ENCODE results near the gene MUC16.
A peak's percentile ranks its signal among the peaks of the same experiment; 100 is the strongest.
"Not testable (repeated sequence)": the region's sequence is repeated elsewhere in the genome, so short reads cannot be mapped to it uniquely, and the experiment has no call there.

Gene MUC16

DNA sequence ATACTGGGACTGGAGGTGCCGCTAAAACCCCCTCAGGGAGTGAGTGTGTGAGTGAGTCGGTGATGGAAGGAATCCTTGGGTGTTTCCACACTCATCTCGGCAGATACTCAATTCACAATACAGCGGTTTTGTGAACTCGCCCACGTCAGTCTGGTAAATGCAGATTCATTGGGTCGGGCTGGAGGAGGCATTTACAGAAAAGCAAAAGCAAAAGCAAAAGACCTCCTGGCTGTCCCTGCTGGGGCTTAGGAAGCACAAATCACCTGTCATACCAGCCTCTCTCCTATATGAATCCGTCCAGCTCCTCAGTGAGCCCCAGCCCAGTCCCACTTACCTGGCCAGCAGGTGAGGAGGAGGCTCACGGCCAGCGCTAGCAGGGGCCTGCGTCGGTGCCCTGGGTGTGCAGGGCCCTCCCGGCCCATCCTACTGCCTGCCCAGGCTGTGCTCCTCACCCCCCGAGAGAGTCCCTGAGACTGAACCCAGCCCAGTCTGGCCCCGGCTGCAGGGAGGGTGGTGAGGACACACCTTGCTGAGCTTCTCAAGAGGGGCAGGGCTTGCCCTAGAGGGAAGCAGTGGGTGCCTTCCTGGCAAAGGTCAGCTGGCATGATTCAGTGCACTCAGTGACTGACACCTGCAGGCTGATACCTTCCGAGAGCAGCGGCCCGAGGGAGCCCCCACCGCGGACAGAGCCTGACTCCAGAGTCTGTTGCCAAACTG is at the start of gene MUC16:
TSS of gene MUC16 (minus strand) at position 475 of the 717 bp plus-strand sequence.
- DNase-seq (ENCODE audit: low read depth, low spot score): no peak

DNA sequence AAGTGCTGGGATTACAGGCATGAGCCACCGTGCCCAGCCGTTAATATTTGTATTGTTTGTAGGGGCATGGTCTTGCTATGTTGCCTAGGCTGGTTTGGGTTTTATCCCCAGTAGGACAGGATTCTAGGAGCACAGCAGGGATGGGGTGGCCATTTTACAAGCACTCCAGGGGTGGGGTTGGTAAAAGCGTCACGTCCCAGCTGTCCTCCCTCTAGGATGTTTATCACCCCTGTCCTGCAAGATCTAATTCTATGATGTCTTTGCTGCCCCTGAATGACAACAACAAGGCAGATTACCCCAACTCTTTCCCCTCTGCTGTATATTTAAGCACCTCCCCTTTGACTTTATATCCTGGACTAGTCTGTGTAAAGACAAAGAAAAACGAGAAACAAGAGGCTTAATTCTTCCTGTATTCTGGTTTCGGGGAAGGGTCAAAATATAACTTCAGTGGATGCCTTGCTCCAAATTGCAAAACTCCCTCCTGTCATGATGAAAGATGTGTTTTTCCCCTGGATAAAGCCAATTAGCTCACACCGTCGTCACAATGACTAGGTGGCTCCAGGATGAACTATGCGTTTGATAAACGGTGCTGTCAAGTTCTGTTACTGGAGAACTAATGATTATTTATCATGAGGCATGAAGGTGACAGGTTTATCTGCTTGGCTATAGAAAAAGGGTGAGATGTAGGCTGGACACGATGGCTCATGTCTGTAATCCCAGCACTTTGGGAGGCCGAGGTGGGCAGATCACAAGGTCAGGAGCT is 48.9 kb upstream of the MUC16 start:
- no peak for DNase-seq (ENCODE audit: low read depth, low spot score)

- DNase-seq (ENCODE audit: low read depth, low spot score): no peak
Measured at GRCh38 chr19:9057505-9058258, 47.5 kb upstream of the MUC16 start.

DNA sequence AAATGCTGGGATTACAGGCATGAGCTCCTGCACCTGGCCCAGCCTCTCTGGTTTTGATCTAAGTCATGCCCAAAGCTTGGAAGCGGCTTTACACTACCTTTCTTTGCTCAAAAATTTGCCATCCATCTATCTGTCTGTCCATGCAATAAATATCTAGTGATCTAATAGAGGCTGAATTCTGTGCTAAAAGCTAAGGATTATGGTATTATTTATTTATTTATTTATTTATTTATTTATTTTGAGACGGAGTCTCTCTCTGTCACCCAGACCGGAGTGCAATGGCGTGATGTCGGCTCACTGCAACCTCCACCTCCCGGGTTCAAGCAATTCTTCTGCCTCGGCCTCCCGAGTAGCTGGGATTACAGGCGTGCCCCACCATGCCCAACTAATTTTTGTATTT is 45.9 kb upstream of the MUC16 start:
- not testable (repeated sequence) for DNase-seq (ENCODE audit: low read depth, low spot score)

DNA sequence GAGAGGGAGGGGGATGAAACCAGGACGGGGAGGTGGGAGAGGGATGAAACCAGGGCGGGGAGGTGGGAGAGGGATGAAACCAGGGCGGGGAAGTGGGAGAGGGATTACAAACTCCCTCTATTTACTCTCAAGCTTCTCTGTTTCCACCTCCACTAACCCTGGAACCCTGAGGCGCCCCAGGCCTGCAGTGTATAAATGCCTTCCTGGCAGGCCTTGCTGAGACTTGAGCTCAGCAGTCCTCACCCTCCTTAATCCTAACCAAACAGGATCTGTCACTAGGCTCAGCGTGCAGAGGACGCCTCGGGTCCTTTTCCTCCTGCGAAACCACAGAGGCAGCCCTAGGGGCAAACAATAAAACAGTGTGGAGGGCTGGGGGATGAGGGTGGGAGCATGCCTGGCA is 44.6 kb upstream of the MUC16 start:
- DNase-seq (ENCODE audit: low read depth, low spot score): peak; percentile 98

DNA sequence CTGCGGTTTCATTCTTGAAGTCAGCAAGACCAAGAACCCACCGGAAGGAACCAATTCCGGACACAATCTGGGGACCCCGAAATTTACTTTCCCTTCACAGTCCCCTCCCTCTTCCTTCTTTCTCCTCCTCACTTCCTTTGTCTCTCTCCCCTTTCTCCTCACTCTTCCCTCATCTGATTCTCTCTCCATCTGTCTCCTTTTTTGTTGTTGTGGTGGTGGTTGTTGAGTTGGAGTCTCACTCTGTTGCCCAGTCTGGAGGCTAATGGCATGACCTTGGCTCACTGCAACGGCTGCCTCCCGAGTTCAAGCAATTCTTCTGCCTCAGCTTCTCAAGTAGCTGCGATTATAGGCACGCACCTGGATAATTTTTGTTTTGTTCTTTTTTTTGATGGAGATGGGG is 44.0 kb upstream of the MUC16 start:
- no peak for DNase-seq (ENCODE audit: low read depth, low spot score)

- not testable (repeated sequence) for DNase-seq (ENCODE audit: low read depth, low spot score)
Measured at GRCh38 chr19:9053674-9054073, 43.5 kb upstream of the MUC16 start.

DNA sequence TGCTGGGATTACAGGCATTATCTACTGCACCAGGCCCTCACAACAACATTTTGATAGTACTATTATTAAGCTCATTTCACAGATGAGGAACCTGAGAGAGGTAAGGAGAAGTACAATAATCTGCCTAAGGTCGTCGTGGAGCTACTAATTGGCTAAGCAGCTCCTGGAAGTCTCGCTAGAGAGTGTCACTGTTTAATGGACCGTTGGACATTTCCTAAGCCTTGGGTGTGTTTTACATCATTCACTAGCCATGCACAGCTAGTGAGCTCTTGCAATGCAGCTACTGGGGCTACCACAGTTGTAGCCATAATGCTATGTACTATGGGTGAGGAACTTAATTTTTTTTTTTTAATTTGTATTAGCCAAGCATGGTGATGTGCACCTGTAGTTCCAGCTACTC is 42.7 kb upstream of the MUC16 start:
- no peak for DNase-seq (ENCODE audit: low read depth, low spot score)

- no peak for DNase-seq (ENCODE audit: low read depth, low spot score)
Measured at GRCh38 chr19:9046694-9047093, 36.5 kb upstream of the MUC16 start.

- no peak for DNase-seq (ENCODE audit: low read depth, low spot score)
Measured at GRCh38 chr19:9044449-9044848, 34.2 kb upstream of the MUC16 start.

DNA sequence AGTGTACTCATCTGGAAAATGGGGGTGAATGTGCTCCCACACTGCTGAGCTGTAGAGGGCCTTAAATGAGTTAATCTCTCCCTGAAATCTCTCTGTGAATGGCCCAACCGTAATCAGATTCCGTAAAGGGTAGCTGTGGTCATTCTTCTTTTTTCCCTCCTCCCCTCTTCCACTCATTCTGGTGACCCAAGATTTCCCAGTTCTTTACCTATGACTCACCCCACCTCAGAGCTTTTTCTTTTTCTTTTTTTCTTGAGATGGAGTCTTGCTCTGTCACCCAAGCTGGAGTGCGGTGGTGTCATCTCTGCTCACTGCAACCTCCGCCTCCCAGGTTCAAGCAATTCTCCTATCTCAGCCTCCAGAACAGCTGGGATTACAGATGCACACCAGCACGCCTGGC is 33.3 kb upstream of the MUC16 start:
- no peak for DNase-seq (ENCODE audit: low read depth, low spot score)

DNA sequence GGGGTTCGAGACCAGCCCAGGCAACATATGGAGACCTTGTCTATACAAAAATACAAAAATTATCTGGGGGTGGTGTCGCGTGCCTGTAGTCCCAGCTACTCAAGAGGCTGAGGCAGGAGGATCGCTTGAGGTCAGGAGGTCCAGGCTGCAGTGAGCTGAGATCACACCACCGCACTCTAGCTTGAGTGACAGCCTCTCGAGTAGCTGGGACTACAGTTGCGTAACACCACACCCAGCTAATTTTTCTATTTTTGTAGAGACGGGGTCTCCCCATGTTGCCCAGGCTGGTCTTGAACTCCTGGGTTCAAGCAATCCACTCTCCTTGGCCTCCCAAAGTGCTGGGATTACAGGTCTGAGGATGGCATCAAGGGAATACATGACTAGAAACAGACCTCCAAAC is 30.8 kb upstream of the MUC16 start:
- no peak for DNase-seq (ENCODE audit: low read depth, low spot score)

GRCh38 chr19:9040131-9040530 is 29.9 kb upstream of the MUC16 start:
- DNase-seq (ENCODE audit: low read depth, low spot score): no peak

DNA sequence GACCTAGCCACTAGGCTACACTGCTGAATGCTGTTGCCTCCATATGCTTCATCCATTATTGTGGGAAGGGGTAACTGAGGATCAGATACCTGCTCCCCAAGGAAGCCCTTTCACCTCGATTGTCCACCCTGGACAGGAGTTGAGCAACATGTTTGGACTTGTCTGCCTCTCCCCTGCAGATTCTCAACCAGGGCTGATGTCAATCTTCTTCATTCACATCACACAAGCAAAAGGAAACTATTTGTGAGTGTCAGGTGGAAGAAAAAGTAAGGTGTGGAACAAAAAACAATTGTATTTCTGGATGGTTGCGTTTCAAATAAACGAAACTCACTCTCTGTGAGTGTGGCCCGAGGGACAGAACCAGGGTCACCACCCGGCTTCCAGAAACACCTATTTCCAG is 29.5 kb upstream of the MUC16 start:
- no peak for DNase-seq (ENCODE audit: low read depth, low spot score)

DNA sequence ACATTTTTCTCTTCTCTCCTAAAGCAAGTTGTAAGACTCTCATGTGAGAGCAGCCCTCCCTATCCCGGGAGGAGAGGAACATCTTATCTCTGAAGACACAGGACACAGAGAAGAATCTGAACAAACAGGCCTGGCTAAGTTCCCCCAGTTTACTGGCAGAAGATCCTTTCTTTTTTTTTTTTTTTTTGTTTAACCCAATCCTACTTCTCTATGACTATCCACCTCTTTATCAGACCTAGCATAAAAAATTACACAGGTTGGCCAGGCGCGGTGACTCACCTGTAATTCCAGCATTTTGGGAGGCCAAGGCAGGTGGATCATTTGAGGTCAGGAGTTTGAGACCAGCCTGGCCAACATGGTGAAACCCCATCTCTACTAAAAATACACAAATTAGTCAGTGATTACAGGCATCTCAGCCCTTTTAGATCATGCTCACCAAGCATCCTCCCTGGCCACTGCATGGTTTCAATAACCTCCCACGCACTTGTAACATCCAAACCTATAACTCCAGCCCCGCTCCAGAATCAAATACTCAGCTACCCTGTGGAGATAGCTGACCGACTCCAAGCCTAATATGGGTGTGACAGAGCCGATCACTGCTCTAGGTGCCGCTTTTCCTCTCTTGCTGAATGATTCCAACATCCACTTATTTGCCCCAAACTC is 27.3 kb upstream of the MUC16 start:
- DNase-seq (ENCODE audit: low read depth, low spot score): no peak

DNA sequence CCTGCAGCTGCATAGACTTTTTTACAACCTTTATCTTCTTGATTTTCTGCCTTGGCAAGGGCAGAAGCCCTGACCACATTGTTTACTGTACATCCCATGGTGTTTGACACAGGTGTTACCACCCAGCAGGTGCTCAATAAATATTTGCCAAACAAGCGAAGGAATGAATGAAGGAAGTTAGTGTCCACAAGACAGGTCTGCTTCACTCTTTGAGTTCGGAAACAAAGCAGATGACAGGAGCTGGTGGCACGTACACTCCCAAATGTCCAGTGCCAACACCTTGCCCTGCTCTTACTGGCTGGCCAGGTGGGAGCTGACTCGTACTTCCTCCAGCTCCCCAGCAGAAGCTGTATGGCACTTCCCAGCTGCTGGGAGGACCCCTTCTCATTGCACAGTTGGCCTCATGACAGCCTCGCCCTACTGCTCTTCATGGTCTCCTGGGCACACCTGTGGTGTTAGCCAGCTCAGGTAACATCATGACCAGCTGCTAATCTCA is 22.0 kb upstream of the MUC16 start:
- DNase-seq (ENCODE audit: low read depth, low spot score): no peak

- DNase-seq (ENCODE audit: low read depth, low spot score): peak; percentile 34
Measured at GRCh38 chr19:9018163-9018875, 8.1 kb upstream of the MUC16 start.

GRCh38 chr19:9014803-9015202 is 4.6 kb upstream of the MUC16 start:
- peak; percentile 86 for DNase-seq (ENCODE audit: low read depth, low spot score)

GRCh38 chr19:9013988-9014387 is 3.8 kb upstream of the MUC16 start:
- DNase-seq (ENCODE audit: low read depth, low spot score): no peak

- DNase-seq (ENCODE audit: low read depth, low spot score): no peak
Measured at GRCh38 chr19:9011875-9012274, 1.7 kb upstream of the MUC16 start.

DNA sequence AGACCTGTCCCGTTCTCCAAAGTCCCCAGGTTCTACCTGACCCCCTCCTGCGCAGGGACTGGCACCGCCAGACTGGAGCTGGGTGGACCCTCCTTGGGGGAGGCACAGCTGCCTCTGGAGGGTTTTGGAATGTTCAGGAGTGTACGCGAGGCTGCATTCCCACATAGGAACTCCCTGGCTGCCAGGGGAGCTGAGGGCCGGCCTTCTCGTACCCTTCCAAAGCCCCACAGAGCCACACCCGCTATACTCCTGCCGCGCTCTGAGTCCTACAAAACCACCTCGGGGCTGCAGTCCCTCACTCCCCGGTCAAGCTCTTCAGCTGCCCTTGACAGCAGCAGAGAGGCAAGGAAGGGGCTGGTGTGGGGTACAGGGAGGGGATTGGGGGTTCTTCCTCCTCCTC is 484 bp upstream of the MUC16 start:
- DNase-seq (ENCODE audit: low read depth, low spot score): no peak
